RWPE1 (cell line): Measurements from ENCODE around the gene IGF2BP3.
"Not testable (repeated sequence)": the region's sequence is repeated elsewhere in the genome, so short reads cannot be mapped to it uniquely, and the experiment has no call there.

Source experiments
- CTCF ChIA-PET: fragments of 350-600 bp; sonication (Branson Sonifier 250); formaldehyde crosslinking; extraction: SDS; loops from one replicate; lab custom pipeline; 2021; lab: Yijun Ruan, JAX
- POLR2A ChIA-PET: fragments of 400-600 bp; formaldehyde crosslinking; extraction: SDS; loops from one replicate; lab custom pipeline; 2020; ENCODE audit warnings: antibody characterized with exemption; ENCODE audit not compliant: low non-redundant PET; lab: Yijun Ruan, JAX
- DNase-seq: peaks from one replicate; pipeline ENCODE4 v3.0.0; 2012; ENCODE audit warnings: low spot score
- H3K27ac ChIP-seq: fragments of 450-650 bp; 2 replicates; pipeline ENCODE4 v1.5.1; 2017
- TF ChIP-seq, protein P1 (sequence below): fragments of 450-650 bp; conservative IDR thresholded peaks from 2 replicates; pipeline ENCODE4 v1.5.1; 2017; ENCODE audit warnings: low read depth, mild to moderate bottlenecking

Gene IGF2BP3

GRCh38 chr7:23405240-23405618 lies 65.1 kb downstream of the IGF2BP3 start:
- DNase-seq, result no peak
- ChIA-PET POLR2A (no interaction called here), CTCF (no interaction called here)
- TF ChIP-seq, protein P1, sequence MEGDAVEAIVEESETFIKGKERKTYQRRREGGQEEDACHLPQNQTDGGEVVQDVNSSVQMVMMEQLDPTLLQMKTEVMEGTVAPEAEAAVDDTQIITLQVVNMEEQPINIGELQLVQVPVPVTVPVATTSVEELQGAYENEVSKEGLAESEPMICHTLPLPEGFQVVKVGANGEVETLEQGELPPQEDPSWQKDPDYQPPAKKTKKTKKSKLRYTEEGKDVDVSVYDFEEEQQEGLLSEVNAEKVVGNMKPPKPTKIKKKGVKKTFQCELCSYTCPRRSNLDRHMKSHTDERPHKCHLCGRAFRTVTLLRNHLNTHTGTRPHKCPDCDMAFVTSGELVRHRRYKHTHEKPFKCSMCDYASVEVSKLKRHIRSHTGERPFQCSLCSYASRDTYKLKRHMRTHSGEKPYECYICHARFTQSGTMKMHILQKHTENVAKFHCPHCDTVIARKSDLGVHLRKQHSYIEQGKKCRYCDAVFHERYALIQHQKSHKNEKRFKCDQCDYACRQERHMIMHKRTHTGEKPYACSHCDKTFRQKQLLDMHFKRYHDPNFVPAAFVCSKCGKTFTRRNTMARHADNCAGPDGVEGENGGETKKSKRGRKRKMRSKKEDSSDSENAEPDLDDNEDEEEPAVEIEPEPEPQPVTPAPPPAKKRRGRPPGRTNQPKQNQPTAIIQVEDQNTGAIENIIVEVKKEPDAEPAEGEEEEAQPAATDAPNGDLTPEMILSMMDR, result no peak
- H3K27ac ChIP-seq, result no peak overlapping the region

GRCh38 chr7:23404546-23405239 lies 65.6 kb downstream of the IGF2BP3 start:
- TF ChIP-seq, protein P1, result no peak
- no peak overlapping the region for H3K27ac ChIP-seq
- DNase-seq, result no peak
- ChIA-PET POLR2A (no interaction called here), CTCF (interaction anchor here (0.6 kb wide), 1 partner anchor 13 kb away, joined by 3 read pairs; no protein-coding TSS in a partner anchor)

GRCh38 chr7:23403970-23404369 lies 66.3 kb downstream of the IGF2BP3 start:
- TF ChIP-seq, protein P1, result no peak
- CTCF ChIA-PET, result interaction anchor here (0.6 to 0.7 kb wide), 3 partner anchors 14 to 131 kb away, joined by 3 read pairs; no protein-coding TSS in a partner anchor
- POLR2A ChIA-PET, result no interaction called here
- no peak overlapping the region for H3K27ac ChIP-seq
- no peak for DNase-seq

DNA sequence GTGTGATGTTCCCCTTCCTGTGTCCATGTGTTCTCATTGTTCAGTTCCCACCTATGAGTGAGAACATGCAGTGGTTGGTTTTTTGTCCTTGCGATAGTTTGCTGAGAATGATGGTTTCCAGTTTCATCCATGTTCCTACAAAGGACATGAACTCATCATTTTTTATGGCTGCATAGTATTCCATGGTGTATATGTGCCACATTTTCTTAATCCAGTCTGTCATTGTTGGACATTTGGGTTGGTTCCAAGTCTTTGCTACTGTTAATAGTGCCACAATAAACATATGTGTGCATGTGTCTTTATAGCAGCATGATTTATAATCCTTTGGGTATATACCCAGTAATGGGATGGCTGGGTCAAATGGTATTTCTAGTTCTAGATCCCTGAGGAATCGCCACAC lies 72.2 kb downstream of the IGF2BP3 start:
- CTCF ChIA-PET, POLR2A ChIA-PET, H3K27ac ChIP-seq, DNase-seq: not testable (repeated sequence)

GRCh38 chr7:23397241-23397640 lies 73.0 kb downstream of the IGF2BP3 start:
- no peak for DNase-seq
- ChIA-PET CTCF (no interaction called here), POLR2A (no interaction called here)
- TF ChIP-seq, protein P1, result no peak
- H3K27ac ChIP-seq, result no peak overlapping the region

DNA sequence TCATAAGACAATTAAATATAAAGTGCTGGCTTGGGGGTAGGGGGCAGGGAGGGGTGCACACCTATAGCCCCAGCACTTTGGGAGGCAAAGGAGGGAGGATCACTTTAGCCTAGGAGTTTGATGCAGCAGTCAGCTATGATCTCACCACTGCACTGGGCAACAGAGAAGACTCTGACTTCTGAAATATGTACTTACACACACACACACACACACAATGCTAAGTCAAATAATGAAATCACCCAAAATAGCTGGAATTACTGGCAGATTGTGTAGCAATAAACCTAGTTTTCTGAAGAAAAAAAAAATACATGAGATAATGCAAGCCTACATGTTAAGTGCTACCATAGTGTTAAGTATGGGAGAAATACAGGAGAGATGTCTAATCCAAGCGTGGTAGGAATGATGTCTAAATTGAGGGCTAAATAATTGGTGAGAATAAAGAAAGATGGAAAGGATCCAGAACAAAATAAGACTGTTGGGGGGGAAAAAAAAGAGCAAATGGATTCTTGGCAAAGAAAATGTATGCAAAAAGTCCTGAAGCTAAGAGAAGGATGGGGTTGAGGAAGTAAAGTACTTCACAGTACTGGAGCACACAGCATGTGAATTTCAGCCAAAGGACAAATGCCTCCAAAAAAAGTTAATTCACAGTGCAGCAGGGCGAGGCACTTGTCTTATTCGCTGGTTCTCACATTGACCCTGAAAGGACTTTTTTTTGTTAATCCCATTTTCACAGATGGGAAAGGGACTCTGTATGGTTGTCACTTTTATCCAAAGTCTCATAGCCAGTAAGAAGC lies 73.9 kb downstream of the IGF2BP3 start:
- TF ChIP-seq, protein P1, result no peak
- no peak for DNase-seq
- CTCF ChIA-PET, result interaction anchor here (0.6 kb wide), 2 partner anchors 22 to 32 kb away, joined by 3 to 4 read pairs; no protein-coding TSS in a partner anchor
- H3K27ac ChIP-seq, result no peak overlapping the region
- POLR2A ChIA-PET, result no interaction called here
